ENCODE data around the gene ATRNL1. TPM values are rescaled to one million over a fixed set of nuclear protein-coding genes. Genes with fewer than 3 reads are reported as not detected.

ATRNL1 gene
- total RNA-seq, 1 experiment from 2014 or later, result 28.7 TPM

DNA sequence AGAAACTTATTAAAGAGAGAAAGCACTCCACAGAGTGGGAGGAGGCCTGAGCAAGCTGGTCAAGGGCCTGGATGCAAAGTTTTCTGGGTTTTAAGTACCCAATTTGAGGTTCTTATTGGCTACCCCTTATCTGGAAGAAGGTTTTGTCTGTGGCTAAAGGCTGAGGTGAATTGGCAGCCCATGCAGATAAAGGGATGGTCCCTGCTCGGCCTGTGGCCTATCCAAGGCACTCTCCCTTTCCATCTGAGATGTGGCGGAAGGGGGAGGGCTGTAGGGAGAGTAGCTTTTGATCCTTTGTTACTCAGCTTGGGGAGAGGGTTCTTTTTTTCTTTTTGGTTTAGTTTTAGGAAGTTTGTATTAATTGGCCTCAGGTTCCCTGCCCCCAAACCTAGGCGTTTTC is 465.1 kb downstream of the ATRNL1 start:
- ATAC-seq, result peak; percentile 97
- TF ChIP-seq RELA (CRISPR knock-in tag; IDR thresholded peaks at IDR 0.05; ENCODE audit: borderline replicate concordance) (no peak), ZNF263 (CRISPR knock-in tag; IDR thresholded peaks at IDR 0.05; ENCODE audit: low read depth) (no peak), ZNF121 (CRISPR knock-in tag; IDR thresholded peaks at IDR 0.05) (no peak), EMX1 (CRISPR knock-in tag; IDR thresholded peaks at IDR 0.05) (no peak), SMAD4 (CRISPR knock-in tag; IDR thresholded peaks at IDR 0.05) (no peak), HMGA2 (CRISPR knock-in tag; IDR thresholded peaks at IDR 0.05) (no peak), ZNF423 (CRISPR knock-in tag; IDR thresholded peaks at IDR 0.05) (no peak)
- TF ChIP-seq, protein P1, sequence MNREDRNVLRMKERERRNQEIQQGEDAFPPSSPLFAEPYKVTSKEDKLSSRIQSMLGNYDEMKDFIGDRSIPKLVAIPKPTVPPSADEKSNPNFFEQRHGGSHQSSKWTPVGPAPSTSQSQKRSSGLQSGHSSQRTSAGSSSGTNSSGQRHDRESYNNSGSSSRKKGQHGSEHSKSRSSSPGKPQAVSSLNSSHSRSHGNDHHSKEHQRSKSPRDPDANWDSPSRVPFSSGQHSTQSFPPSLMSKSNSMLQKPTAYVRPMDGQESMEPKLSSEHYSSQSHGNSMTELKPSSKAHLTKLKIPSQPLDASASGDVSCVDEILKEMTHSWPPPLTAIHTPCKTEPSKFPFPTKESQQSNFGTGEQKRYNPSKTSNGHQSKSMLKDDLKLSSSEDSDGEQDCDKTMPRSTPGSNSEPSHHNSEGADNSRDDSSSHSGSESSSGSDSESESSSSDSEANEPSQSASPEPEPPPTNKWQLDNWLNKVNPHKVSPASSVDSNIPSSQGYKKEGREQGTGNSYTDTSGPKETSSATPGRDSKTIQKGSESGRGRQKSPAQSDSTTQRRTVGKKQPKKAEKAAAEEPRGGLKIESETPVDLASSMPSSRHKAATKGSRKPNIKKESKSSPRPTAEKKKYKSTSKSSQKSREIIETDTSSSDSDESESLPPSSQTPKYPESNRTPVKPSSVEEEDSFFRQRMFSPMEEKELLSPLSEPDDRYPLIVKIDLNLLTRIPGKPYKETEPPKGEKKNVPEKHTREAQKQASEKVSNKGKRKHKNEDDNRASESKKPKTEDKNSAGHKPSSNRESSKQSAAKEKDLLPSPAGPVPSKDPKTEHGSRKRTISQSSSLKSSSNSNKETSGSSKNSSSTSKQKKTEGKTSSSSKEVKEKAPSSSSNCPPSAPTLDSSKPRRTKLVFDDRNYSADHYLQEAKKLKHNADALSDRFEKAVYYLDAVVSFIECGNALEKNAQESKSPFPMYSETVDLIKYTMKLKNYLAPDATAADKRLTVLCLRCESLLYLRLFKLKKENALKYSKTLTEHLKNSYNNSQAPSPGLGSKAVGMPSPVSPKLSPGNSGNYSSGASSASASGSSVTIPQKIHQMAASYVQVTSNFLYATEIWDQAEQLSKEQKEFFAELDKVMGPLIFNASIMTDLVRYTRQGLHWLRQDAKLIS (CRISPR knock-in tag; IDR thresholded peaks at IDR 0.05; ENCODE audit: borderline replicate concordance), result no peak
- TF ChIP-seq, protein P2, sequence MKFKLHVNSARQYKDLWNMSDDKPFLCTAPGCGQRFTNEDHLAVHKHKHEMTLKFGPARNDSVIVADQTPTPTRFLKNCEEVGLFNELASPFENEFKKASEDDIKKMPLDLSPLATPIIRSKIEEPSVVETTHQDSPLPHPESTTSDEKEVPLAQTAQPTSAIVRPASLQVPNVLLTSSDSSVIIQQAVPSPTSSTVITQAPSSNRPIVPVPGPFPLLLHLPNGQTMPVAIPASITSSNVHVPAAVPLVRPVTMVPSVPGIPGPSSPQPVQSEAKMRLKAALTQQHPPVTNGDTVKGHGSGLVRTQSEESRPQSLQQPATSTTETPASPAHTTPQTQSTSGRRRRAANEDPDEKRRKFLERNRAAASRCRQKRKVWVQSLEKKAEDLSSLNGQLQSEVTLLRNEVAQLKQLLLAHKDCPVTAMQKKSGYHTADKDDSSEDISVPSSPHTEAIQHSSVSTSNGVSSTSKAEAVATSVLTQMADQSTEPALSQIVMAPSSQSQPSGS (CRISPR knock-in tag; IDR thresholded peaks at IDR 0.05; ENCODE audit: borderline replicate concordance, low read depth), result no peak
- TF ChIP-seq, protein P3, sequence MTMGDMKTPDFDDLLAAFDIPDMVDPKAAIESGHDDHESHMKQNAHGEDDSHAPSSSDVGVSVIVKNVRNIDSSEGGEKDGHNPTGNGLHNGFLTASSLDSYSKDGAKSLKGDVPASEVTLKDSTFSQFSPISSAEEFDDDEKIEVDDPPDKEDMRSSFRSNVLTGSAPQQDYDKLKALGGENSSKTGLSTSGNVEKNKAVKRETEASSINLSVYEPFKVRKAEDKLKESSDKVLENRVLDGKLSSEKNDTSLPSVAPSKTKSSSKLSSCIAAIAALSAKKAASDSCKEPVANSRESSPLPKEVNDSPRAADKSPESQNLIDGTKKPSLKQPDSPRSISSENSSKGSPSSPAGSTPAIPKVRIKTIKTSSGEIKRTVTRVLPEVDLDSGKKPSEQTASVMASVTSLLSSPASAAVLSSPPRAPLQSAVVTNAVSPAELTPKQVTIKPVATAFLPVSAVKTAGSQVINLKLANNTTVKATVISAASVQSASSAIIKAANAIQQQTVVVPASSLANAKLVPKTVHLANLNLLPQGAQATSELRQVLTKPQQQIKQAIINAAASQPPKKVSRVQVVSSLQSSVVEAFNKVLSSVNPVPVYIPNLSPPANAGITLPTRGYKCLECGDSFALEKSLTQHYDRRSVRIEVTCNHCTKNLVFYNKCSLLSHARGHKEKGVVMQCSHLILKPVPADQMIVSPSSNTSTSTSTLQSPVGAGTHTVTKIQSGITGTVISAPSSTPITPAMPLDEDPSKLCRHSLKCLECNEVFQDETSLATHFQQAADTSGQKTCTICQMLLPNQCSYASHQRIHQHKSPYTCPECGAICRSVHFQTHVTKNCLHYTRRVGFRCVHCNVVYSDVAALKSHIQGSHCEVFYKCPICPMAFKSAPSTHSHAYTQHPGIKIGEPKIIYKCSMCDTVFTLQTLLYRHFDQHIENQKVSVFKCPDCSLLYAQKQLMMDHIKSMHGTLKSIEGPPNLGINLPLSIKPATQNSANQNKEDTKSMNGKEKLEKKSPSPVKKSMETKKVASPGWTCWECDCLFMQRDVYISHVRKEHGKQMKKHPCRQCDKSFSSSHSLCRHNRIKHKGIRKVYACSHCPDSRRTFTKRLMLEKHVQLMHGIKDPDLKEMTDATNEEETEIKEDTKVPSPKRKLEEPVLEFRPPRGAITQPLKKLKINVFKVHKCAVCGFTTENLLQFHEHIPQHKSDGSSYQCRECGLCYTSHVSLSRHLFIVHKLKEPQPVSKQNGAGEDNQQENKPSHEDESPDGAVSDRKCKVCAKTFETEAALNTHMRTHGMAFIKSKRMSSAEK (CRISPR knock-in tag; IDR thresholded peaks at IDR 0.05; ENCODE audit: borderline replicate concordance), result no peak
- TF ChIP-seq, protein P4, sequence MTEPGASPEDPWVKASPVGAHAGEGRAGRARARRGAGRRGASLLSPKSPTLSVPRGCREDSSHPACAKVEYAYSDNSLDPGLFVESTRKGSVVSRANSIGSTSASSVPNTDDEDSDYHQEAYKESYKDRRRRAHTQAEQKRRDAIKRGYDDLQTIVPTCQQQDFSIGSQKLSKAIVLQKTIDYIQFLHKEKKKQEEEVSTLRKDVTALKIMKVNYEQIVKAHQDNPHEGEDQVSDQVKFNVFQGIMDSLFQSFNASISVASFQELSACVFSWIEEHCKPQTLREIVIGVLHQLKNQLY (CRISPR knock-in tag; IDR thresholded peaks at IDR 0.05), result no peak
- Mint-ChIP-seq H3K27me3 (ENCODE audit: low read depth) (no peaks in the 10 kb centered on the region), H3K36me3 (no peaks in the 10 kb centered on the region), H3K9me3 (no peaks in the 10 kb centered on the region), H3K27ac (no peak overlapping the region), H3K4me1 (peaks cover 20% of the 10 kb centered on the region), H3K4me3 (no peak overlapping the region)
- DNase-seq (ENCODE audit: low spot score), result peak; percentile 14
- CTCF ChIA-PET, result no interaction called here
- POLR2A ChIA-PET, result no interaction called here

DNA sequence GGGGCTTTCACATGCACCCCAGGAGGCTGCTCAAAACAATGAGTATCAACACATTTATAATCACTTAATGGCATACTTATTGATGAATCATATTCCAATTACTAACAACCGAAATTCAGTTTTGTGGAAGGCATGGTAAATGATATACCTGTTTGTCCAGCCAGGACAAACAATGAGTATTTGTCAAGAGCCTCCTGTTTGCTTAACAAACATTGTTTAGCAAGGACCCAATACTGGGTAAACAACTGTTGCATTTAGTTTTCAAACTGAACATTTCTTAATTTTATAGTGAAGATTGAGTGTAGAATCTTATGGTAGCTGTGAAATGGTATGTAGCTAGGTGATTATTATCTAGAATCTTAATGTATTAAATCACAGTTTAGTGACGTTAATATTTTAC is 473.7 kb downstream of the ATRNL1 start:
- Mint-ChIP-seq H3K4me3 (no peak overlapping the region), H3K9me3 (no peaks in the 10 kb centered on the region), H3K27ac (no peak overlapping the region), H3K36me3 (no peaks in the 10 kb centered on the region), H3K27me3 (ENCODE audit: low read depth) (no peaks in the 10 kb centered on the region), H3K4me1 (peaks cover 9% of the 10 kb centered on the region)
- ChIA-PET POLR2A (no interaction called here), CTCF (no interaction called here)
- no peak for TF ChIP-seq CREM (CRISPR knock-in tag; IDR thresholded peaks at IDR 0.05)
- TF ChIP-seq, protein P5, sequence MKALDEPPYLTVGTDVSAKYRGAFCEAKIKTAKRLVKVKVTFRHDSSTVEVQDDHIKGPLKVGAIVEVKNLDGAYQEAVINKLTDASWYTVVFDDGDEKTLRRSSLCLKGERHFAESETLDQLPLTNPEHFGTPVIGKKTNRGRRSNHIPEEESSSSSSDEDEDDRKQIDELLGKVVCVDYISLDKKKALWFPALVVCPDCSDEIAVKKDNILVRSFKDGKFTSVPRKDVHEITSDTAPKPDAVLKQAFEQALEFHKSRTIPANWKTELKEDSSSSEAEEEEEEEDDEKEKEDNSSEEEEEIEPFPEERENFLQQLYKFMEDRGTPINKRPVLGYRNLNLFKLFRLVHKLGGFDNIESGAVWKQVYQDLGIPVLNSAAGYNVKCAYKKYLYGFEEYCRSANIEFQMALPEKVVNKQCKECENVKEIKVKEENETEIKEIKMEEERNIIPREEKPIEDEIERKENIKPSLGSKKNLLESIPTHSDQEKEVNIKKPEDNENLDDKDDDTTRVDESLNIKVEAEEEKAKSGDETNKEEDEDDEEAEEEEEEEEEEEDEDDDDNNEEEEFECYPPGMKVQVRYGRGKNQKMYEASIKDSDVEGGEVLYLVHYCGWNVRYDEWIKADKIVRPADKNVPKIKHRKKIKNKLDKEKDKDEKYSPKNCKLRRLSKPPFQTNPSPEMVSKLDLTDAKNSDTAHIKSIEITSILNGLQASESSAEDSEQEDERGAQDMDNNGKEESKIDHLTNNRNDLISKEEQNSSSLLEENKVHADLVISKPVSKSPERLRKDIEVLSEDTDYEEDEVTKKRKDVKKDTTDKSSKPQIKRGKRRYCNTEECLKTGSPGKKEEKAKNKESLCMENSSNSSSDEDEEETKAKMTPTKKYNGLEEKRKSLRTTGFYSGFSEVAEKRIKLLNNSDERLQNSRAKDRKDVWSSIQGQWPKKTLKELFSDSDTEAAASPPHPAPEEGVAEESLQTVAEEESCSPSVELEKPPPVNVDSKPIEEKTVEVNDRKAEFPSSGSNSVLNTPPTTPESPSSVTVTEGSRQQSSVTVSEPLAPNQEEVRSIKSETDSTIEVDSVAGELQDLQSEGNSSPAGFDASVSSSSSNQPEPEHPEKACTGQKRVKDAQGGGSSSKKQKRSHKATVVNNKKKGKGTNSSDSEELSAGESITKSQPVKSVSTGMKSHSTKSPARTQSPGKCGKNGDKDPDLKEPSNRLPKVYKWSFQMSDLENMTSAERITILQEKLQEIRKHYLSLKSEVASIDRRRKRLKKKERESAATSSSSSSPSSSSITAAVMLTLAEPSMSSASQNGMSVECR (CRISPR knock-in tag; IDR thresholded peaks at IDR 0.05; ENCODE audit: borderline replicate concordance), result no peak
- ATAC-seq, result no peak
- DNase-seq (ENCODE audit: low spot score), result no peak
